Glutamatergic neuron (in vitro differentiated cells): ENCODE measurements around the gene ZBTB7C. TPM values are rescaled to one million over a fixed set of nuclear protein-coding genes. Genes with fewer than 3 reads are reported as not detected.

Experiments used
- DNase-seq: peaks from one replicate; pipeline ENCODE4 v3.0.0; 2022
- H3K27ac Mint-ChIP-seq: one replicate; pipeline ENCODE4 v1.8.0; 2020; ENCODE audit warnings: mild to moderate bottlenecking, mixed read lengths, inconsistent platforms; ENCODE audit not compliant: unreplicated experiment
- H3K27me3 Mint-ChIP-seq: one replicate; pipeline ENCODE4 v1.8.0; 2020; ENCODE audit warnings: mild to moderate bottlenecking, moderate library complexity, mixed read lengths, inconsistent platforms; ENCODE audit not compliant: unreplicated experiment
- H3K36me3 Mint-ChIP-seq: one replicate; pipeline ENCODE4 v1.8.0; 2020; ENCODE audit warnings: mild to moderate bottlenecking, mixed read lengths, inconsistent platforms; ENCODE audit not compliant: unreplicated experiment
- H3K4me1 Mint-ChIP-seq: one replicate; pipeline ENCODE4 v1.8.0; 2020; ENCODE audit warnings: mild to moderate bottlenecking, low read depth, mixed read lengths, inconsistent platforms; ENCODE audit not compliant: unreplicated experiment
- H3K4me3 Mint-ChIP-seq: one replicate; pipeline ENCODE4 v1.8.0; 2020; ENCODE audit warnings: mild to moderate bottlenecking, mixed read lengths, inconsistent platforms; ENCODE audit not compliant: unreplicated experiment
- H3K9me3 Mint-ChIP-seq: one replicate; pipeline ENCODE4 v1.8.0; 2020; ENCODE audit warnings: mild to moderate bottlenecking, moderate library complexity, mixed read lengths, inconsistent platforms; ENCODE audit not compliant: unreplicated experiment
- total RNA-seq: library from RNA; stranded (reverse); fragmentation: NEBNext Ultra II Directional; extraction: Animal tissue kit (Norgen Biotek cat#: 25700); gene quantifications from one replicate; pipeline ENCODE4 v1.2.1, GENCODE V29; 2021; ENCODE audit not compliant: unreplicated experiment
- TF ChIP-seq, protein P1 (sequence below): fragments of 200-600 bp; sonication (generic); IDR thresholded peaks from one replicate; pipeline ENCODE4 v1.5.0; 2021; ENCODE audit not compliant: partially characterized antibody, unreplicated experiment

The ZBTB7C gene
- total RNA-seq, 1 donor from 2014 or later, result 10.6 TPM

DNA sequence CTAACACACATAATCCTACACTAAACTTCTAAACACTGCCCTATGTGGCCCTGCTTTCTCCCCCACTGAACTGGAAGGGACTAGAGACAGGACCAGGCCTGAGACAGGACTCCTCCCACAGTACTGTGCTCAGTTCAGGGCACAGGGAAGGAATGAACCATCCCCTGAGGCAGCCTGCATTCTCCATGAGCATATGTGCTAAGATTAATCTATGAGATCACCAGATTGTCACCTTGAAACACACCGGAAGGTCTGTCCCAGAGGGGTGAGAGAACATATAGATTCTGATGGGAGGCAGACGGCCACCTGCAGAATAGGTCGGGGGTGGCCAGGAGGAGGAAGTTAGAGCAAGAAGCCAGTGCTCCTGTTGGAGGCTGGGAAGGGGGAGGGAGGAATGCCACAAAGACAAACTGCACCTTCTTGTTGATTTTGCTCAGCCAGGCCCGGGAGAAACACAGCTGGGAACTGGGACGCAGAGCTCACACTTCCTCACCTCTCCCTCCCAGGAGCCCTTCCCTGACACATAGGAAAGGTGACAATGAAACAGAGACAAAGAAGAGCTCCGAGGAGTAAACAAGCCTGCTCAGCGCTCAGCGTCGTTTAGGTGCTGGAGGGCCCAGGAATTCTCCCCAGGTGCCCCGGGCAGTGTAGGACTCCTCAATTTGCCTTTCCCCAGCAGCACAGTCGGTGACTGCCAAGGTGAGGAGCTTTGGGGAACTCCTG lies 52.1 kb downstream of the ZBTB7C start:
- Mint-ChIP-seq H3K27ac (peak overlapping the region; percentile 50), H3K4me3 (peak overlapping the region; percentile 39), H3K36me3 (peaks cover 5% of the 10 kb centered on the region), H3K9me3 (peaks cover 9% of the 10 kb centered on the region), H3K27me3 (peaks cover 14% of the 10 kb centered on the region), H3K4me1 (peaks cover 10% of the 10 kb centered on the region)
- no peak for DNase-seq
- TF ChIP-seq, protein P1, sequence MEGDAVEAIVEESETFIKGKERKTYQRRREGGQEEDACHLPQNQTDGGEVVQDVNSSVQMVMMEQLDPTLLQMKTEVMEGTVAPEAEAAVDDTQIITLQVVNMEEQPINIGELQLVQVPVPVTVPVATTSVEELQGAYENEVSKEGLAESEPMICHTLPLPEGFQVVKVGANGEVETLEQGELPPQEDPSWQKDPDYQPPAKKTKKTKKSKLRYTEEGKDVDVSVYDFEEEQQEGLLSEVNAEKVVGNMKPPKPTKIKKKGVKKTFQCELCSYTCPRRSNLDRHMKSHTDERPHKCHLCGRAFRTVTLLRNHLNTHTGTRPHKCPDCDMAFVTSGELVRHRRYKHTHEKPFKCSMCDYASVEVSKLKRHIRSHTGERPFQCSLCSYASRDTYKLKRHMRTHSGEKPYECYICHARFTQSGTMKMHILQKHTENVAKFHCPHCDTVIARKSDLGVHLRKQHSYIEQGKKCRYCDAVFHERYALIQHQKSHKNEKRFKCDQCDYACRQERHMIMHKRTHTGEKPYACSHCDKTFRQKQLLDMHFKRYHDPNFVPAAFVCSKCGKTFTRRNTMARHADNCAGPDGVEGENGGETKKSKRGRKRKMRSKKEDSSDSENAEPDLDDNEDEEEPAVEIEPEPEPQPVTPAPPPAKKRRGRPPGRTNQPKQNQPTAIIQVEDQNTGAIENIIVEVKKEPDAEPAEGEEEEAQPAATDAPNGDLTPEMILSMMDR, result no peak

DNA sequence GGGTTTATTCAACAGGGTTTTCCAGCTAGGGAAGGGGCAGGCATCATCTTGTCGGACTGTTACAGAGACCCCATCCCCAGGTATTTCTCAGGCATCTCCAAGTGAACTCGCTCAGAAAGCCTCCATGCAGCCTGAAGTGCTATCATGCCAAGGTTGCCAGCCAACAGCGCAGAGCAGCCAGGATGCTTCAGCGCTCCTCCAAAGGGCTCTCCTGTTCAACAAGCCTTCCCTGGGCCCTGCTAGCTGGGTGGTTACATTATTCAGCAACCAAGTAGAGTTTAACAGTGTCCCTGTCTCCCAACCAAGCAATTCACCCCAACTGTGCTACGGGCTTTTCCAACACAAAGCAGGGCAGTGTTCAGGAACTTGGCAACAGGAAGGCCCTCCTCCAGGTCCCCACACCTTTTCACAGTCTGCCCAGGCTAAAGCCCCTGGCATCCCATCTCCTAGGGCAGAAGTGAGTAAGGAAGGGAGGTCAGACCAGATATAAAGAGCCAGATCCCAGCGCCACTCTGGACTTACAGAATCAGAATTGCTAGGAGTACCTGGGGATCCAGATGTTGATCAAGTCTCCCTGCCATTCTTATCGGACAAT lies 52.9 kb downstream of the ZBTB7C start:
- peak overlapping the region; percentile 50 for H3K27ac Mint-ChIP-seq
- H3K27me3 Mint-ChIP-seq, result peaks cover 14% of the 10 kb centered on the region
- TF ChIP-seq, protein P1, result no peak
- DNase-seq, result no peak
- no peak overlapping the region for H3K4me3 Mint-ChIP-seq
- peaks cover 5% of the 10 kb centered on the region for H3K36me3 Mint-ChIP-seq
- peaks cover 10% of the 10 kb centered on the region for H3K4me1 Mint-ChIP-seq
- peaks cover 9% of the 10 kb centered on the region for H3K9me3 Mint-ChIP-seq

DNA sequence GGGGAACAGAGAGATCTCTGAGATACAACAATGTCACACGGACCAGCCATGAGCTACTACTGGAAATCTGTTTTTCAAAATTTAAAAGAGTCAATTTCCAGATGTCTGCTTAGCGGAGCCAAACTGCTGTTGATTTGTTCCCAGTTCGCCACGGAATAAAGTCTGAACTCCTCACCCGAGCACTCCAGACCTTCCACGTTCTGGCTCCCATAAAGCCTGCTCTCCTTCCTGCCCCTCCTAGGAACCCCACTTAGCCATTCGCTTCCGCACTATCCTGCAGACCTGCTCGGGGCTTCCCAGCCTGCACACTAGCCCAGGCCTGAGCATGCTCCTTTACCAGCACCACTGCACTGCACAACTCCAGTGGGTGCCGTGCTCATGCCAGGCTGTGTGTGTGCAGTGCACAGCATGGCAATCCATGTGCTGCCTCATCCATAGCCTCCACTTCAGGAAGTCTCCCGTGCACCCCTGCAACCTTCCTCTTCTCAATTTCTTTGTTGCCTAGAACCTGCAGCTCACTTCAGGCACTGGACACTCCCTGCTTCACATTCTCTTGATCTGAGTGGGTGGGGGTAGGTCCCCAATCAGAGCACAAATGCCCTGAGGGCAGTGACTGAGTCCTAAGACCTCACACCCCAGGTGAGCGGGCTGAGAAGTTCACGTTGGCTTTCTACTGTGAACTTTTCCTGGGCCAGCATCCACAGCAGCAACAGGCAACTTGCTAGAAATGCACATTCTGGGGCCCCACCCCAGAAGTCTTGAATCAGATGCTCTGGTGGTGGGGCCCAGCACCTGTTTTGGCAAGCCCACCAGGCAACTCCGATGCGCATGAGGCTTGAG lies 53.7 kb downstream of the ZBTB7C start:
- Mint-ChIP-seq H3K4me3 (no peak overlapping the region), H3K27me3 (peaks cover 11% of the 10 kb centered on the region), H3K36me3 (peaks cover 5% of the 10 kb centered on the region), H3K4me1 (peaks cover 10% of the 10 kb centered on the region), H3K9me3 (peaks cover 9% of the 10 kb centered on the region), H3K27ac (no peak overlapping the region)
- TF ChIP-seq, protein P1, result no peak
- no peak for DNase-seq

DNA sequence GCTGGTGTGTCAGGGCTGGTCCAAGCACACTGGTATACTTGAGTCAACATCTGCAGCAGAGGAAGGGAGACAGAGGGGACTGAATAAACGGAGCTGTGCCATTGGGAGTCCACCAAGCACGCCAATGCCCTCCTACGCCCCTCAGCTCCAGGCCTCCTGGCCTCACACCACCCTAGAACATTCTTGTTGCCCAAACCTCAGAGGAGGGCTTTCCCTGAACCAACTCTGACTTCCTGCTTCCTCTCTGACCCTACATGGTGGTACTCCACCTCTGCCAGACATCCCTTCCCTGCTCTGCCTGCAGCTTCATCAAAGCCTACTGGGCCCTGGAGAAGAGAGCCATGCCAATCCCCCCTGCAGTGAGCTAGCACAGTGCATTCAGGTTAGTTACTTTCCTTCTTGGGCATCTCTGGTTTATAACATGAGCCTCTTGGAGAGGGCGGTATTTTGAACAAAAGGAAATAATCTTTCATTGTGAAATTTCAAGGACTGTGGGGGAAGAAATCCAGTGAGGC lies 54.4 kb downstream of the ZBTB7C start:
- Mint-ChIP-seq H3K27ac (no peak overlapping the region), H3K4me1 (peaks cover 14% of the 10 kb centered on the region), H3K36me3 (peaks cover 5% of the 10 kb centered on the region), H3K9me3 (peaks cover 9% of the 10 kb centered on the region), H3K4me3 (no peak overlapping the region), H3K27me3 (peaks cover 11% of the 10 kb centered on the region)
- DNase-seq, result no peak
- TF ChIP-seq, protein P1, result no peak
